ENCODE results near the gene CENPQ. TPM values are rescaled to one million over a fixed set of nuclear protein-coding genes. Genes with fewer than 3 reads are reported as not detected.

CENPQ gene
- total RNA-seq, 1 experiment from 2014 or later = 21.6 TPM

- H3K4me1 ChIP-seq (ENCODE audit: low read length) = no peaks in the 10 kb centered on the region
Measured at GRCh38 chr6:49519660-49520059, 56.5 kb downstream of the CENPQ start.

GRCh38 chr6:49522710-49523593 lies 59.8 kb downstream of the CENPQ start:
- no peak for DNase-seq
- Histone ChIP-seq H3K9ac (ENCODE audit: low read length) (no peak overlapping the region), H3K27me3 (ENCODE audit: low read length) (no peaks in the 10 kb centered on the region), H4K20me1 (ENCODE audit: insufficient read depth, low read depth, low read length) (no peaks in the 10 kb centered on the region), H2AFZ (ENCODE audit: low read length) (no peak overlapping the region), H3K36me3 (ENCODE audit: insufficient read depth, low read length) (no peaks in the 10 kb centered on the region), H3K4me3 (ENCODE audit: low read length) (no peak overlapping the region), H3K4me1 (ENCODE audit: low read length) (no peaks in the 10 kb centered on the region), H3K27ac (ENCODE audit: low read length) (no peak overlapping the region), H3K79me2 (ENCODE audit: low read length) (no peaks in the 10 kb centered on the region), H3K4me2 (ENCODE audit: low read depth, low read length, poor library complexity, severe bottlenecking) (no peak overlapping the region), H3K9me3 (ENCODE audit: low read length) (no peaks in the 10 kb centered on the region), H3K9me2 (replicated peaks; ENCODE audit: insufficient read depth, low read length) (no peaks in the 10 kb centered on the region)

More at GRCh38 chr6:49519660-49520059, 56.5 kb downstream of the CENPQ start:
- Histone ChIP-seq H3K27ac (ENCODE audit: low read length) (no peak overlapping the region), H3K79me2 (ENCODE audit: low read length) (no peaks in the 10 kb centered on the region), H3K36me3 (ENCODE audit: insufficient read depth, low read length) (no peaks in the 10 kb centered on the region), H3K9ac (ENCODE audit: low read length) (no peak overlapping the region), H2AFZ (ENCODE audit: low read length) (no peak overlapping the region), H3K4me3 (ENCODE audit: low read length) (no peak overlapping the region), H3K27me3 (ENCODE audit: low read length) (no peaks in the 10 kb centered on the region), H4K20me1 (ENCODE audit: insufficient read depth, low read depth, low read length) (no peaks in the 10 kb centered on the region), H3K9me2 (replicated peaks; ENCODE audit: insufficient read depth, low read length) (no peaks in the 10 kb centered on the region), H3K9me3 (ENCODE audit: low read length) (no peaks in the 10 kb centered on the region), H3K4me2 (ENCODE audit: low read depth, low read length, poor library complexity, severe bottlenecking) (no peak overlapping the region)
- no peak for DNase-seq

DNA sequence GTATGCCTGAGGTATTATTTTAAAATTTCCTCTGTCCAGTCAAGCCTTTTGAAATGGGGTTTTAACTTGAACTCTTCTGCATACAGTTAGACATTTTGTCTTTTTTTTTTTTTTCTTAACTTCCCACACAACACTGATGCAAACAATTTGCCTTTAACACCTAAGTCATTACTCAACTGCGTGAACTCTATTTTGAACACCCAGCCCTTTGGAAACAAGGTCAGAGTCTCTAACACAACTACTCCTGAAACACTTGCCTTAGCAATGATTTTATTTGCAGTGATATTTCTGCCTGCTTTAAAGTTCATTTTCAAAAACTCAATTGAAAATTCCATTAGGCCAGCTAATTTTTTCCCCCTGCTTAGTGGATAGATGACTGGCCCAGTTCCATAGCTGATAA lies 60.7 kb downstream of the CENPQ start:
- Histone ChIP-seq H3K27ac (ENCODE audit: low read length) (no peak overlapping the region), H3K79me2 (ENCODE audit: low read length) (no peaks in the 10 kb centered on the region), H3K9ac (ENCODE audit: low read length) (no peak overlapping the region), H3K4me2 (ENCODE audit: low read depth, low read length, poor library complexity, severe bottlenecking) (no peak overlapping the region), H3K27me3 (ENCODE audit: low read length) (no peaks in the 10 kb centered on the region), H3K36me3 (ENCODE audit: insufficient read depth, low read length) (no peaks in the 10 kb centered on the region), H4K20me1 (ENCODE audit: insufficient read depth, low read depth, low read length) (no peaks in the 10 kb centered on the region), H3K4me1 (ENCODE audit: low read length) (no peaks in the 10 kb centered on the region), H2AFZ (ENCODE audit: low read length) (no peak overlapping the region), H3K9me2 (replicated peaks; ENCODE audit: insufficient read depth, low read length) (no peaks in the 10 kb centered on the region), H3K4me3 (ENCODE audit: low read length) (no peak overlapping the region), H3K9me3 (ENCODE audit: low read length) (no peaks in the 10 kb centered on the region)
- no peak for DNase-seq

DNA sequence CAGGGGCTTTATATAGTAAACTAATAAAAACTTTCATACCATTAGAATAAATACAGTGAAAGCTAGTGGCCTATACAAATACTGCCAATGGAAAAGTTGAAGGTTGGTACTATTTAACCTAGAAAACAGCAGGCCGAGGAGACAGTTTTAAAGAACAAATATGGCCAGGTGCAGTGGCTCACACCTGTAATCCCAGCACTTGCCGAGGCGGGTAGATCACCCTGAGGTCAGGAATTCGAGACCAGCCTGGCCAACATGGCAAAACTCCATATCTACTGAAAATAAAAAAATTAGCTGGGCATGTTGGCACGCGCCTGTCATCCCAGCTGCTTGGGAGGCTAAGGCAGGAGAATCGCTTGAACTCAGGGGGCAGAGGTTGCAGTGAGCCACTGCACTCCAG lies 61.4 kb downstream of the CENPQ start:
- Histone ChIP-seq H3K9me2 (replicated peaks; ENCODE audit: insufficient read depth, low read length) (no peaks in the 10 kb centered on the region), H2AFZ (ENCODE audit: low read length) (no peak overlapping the region), H3K36me3 (ENCODE audit: insufficient read depth, low read length) (no peaks in the 10 kb centered on the region), H3K4me1 (ENCODE audit: low read length) (no peaks in the 10 kb centered on the region), H3K9me3 (ENCODE audit: low read length) (no peaks in the 10 kb centered on the region), H3K79me2 (ENCODE audit: low read length) (no peaks in the 10 kb centered on the region), H3K27me3 (ENCODE audit: low read length) (no peaks in the 10 kb centered on the region), H3K9ac (ENCODE audit: low read length) (no peak overlapping the region), H3K4me3 (ENCODE audit: low read length) (no peak overlapping the region), H4K20me1 (ENCODE audit: insufficient read depth, low read depth, low read length) (no peaks in the 10 kb centered on the region), H3K4me2 (ENCODE audit: low read depth, low read length, poor library complexity, severe bottlenecking) (no peak overlapping the region), H3K27ac (ENCODE audit: low read length) (no peak overlapping the region)
- DNase-seq = no peak

DNA sequence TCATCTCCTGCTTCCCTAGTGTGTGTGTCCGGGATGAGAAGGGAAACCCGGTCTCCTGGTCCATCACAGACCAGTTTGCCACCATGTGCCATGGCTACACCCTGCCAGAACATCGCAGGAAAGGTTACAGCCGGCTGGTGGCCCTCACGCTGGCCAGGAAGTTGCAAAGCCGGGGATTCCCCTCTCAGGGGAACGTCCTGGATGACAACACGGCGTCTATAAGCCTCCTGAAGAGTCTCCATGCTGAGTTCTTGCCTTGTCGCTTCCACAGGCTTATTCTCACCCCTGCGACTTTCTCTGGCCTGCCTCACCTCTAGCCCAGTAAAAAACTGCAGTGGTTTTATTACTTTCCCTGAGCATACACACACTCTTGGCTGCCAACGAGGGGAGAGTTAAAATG lies 63.4 kb downstream of the CENPQ start:
- Histone ChIP-seq H2AFZ (ENCODE audit: low read length) (no peak overlapping the region), H3K79me2 (ENCODE audit: low read length) (no peaks in the 10 kb centered on the region), H3K27me3 (ENCODE audit: low read length) (no peaks in the 10 kb centered on the region), H3K9me3 (ENCODE audit: low read length) (no peaks in the 10 kb centered on the region), H3K9ac (ENCODE audit: low read length) (no peak overlapping the region), H3K4me2 (ENCODE audit: low read depth, low read length, poor library complexity, severe bottlenecking) (no peak overlapping the region), H3K36me3 (ENCODE audit: insufficient read depth, low read length) (no peaks in the 10 kb centered on the region), H3K4me1 (ENCODE audit: low read length) (no peaks in the 10 kb centered on the region), H3K27ac (ENCODE audit: low read length) (no peak overlapping the region), H3K4me3 (ENCODE audit: low read length) (no peak overlapping the region), H4K20me1 (ENCODE audit: insufficient read depth, low read depth, low read length) (no peaks in the 10 kb centered on the region), H3K9me2 (replicated peaks; ENCODE audit: insufficient read depth, low read length) (no peaks in the 10 kb centered on the region)
- DNase-seq = no peak

DNA sequence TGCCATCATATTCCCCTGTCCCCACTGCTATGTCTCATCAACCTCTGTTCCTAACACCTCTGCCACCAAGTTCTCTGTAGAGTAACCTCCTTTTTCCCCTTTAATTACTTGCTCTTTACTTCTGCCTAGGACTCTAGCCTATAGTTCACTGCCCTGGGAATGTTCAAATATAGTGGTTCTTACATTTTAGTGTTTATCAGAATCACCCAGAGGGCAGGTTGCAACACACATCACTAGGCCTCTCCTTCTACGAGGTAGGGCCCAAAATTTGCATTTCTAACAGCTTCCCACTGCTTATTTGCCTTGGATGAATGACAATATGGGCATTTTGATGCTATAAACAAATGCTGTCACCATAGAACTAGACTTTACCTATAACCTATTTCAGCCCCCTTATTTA lies 64.2 kb downstream of the CENPQ start:
- H4K20me1 ChIP-seq (ENCODE audit: insufficient read depth, low read depth, low read length) = no peaks in the 10 kb centered on the region
- H3K79me2 ChIP-seq (ENCODE audit: low read length) = no peaks in the 10 kb centered on the region
- H3K27me3 ChIP-seq (ENCODE audit: low read length) = no peaks in the 10 kb centered on the region
- H3K4me2 ChIP-seq (ENCODE audit: low read depth, low read length, poor library complexity, severe bottlenecking) = no peak overlapping the region
- no peak overlapping the region for H3K9ac ChIP-seq (ENCODE audit: low read length)
- H3K4me3 ChIP-seq (ENCODE audit: low read length) = no peak overlapping the region
- H3K4me1 ChIP-seq (ENCODE audit: low read length) = no peaks in the 10 kb centered on the region
- no peaks in the 10 kb centered on the region for H3K9me2 ChIP-seq (replicated peaks; ENCODE audit: insufficient read depth, low read length)
- no peaks in the 10 kb centered on the region for H3K36me3 ChIP-seq (ENCODE audit: insufficient read depth, low read length)
- H3K9me3 ChIP-seq (ENCODE audit: low read length) = no peaks in the 10 kb centered on the region
- H3K27ac ChIP-seq (ENCODE audit: low read length) = no peak overlapping the region
- DNase-seq = no peak
- no peak overlapping the region for H2AFZ ChIP-seq (ENCODE audit: low read length)

GRCh38 chr6:49528571-49528970 lies 65.4 kb downstream of the CENPQ start:
- Histone ChIP-seq H3K9me2 (replicated peaks; ENCODE audit: insufficient read depth, low read length) (no peaks in the 10 kb centered on the region), H3K4me3 (ENCODE audit: low read length) (no peak overlapping the region)
- DNase-seq = no peak

DNA sequence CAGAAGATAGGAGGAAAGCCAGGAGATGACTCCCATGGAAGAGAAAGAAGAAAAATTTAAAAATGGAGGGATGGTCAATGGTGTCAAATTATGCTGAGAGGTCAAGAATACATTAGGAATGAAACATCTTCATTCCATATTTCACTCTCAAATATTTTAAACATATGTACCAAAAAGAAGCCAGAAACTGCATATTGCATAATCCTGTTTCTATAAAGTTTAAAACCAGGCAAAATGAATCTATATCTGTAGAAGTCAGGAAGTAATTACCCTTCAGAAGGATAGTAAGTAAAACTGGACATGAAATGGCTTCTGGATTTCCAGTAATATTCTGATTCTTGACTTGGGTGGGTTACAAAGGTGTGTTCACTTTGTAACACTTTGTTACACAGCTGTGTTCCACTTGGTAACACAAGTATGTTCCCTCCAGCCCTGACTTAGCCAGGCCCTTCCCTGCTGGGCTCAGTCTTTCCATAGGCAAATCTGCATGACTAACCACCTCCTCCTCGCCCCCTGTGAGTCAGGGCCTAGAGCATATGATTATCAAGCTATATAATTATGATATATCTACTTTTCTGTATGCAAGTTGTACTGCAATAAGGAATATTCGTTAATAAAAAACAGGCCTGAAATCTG lies 67.1 kb downstream of the CENPQ start:
- no peaks in the 10 kb centered on the region for H4K20me1 ChIP-seq (ENCODE audit: insufficient read depth, low read depth, low read length)
- no peaks in the 10 kb centered on the region for H3K9me2 ChIP-seq (replicated peaks; ENCODE audit: insufficient read depth, low read length)
- no peaks in the 10 kb centered on the region for H3K36me3 ChIP-seq (ENCODE audit: insufficient read depth, low read length)
- no peaks in the 10 kb centered on the region for H3K27me3 ChIP-seq (ENCODE audit: low read length)
- H3K9me3 ChIP-seq (ENCODE audit: low read length) = no peaks in the 10 kb centered on the region
- no peak overlapping the region for H3K9ac ChIP-seq (ENCODE audit: low read length)
- no peaks in the 10 kb centered on the region for H3K4me1 ChIP-seq (ENCODE audit: low read length)
- no peaks in the 10 kb centered on the region for H3K79me2 ChIP-seq (ENCODE audit: low read length)
- no peak overlapping the region for H3K4me2 ChIP-seq (ENCODE audit: low read depth, low read length, poor library complexity, severe bottlenecking)
- H3K4me3 ChIP-seq (ENCODE audit: low read length) = no peak overlapping the region
- no peak for DNase-seq
- no peak overlapping the region for H3K27ac ChIP-seq (ENCODE audit: low read length)
- no peak overlapping the region for H2AFZ ChIP-seq (ENCODE audit: low read length)

More at GRCh38 chr6:49528571-49528970, 65.4 kb downstream of the CENPQ start:
- Histone ChIP-seq H3K27me3 (ENCODE audit: low read length) (no peaks in the 10 kb centered on the region), H3K4me2 (ENCODE audit: low read depth, low read length, poor library complexity, severe bottlenecking) (no peak overlapping the region), H4K20me1 (ENCODE audit: insufficient read depth, low read depth, low read length) (no peaks in the 10 kb centered on the region), H3K4me1 (ENCODE audit: low read length) (no peaks in the 10 kb centered on the region), H3K27ac (ENCODE audit: low read length) (no peak overlapping the region), H2AFZ (ENCODE audit: low read length) (no peak overlapping the region), H3K36me3 (ENCODE audit: insufficient read depth, low read length) (no peaks in the 10 kb centered on the region), H3K9me3 (ENCODE audit: low read length) (no peaks in the 10 kb centered on the region), H3K79me2 (ENCODE audit: low read length) (no peaks in the 10 kb centered on the region), H3K9ac (ENCODE audit: low read length) (no peak overlapping the region)
